ENCODE measurements around the gene MAP2K7.
"Not testable (repeated sequence)": the region's sequence is repeated elsewhere in the genome, so short reads cannot be mapped to it uniquely, and the experiment has no call there.

MAP2K7 gene

GRCh38 chr19:7932276-7932929 is 28.7 kb downstream of the MAP2K7 start:
- FAIRE-seq: no peak

GRCh38 chr19:7932930-7933300 is 29.2 kb downstream of the MAP2K7 start:
- FAIRE-seq: no peak

- no peak for FAIRE-seq
Observed at GRCh38 chr19:7933411-7933810, 29.7 kb downstream of the MAP2K7 start.

- no peak for FAIRE-seq
Observed at GRCh38 chr19:7933828-7934725, 30.4 kb downstream of the MAP2K7 start.

GRCh38 chr19:7934766-7935165 is 31.1 kb downstream of the MAP2K7 start:
- no peak for FAIRE-seq

- no peak for FAIRE-seq
Observed at GRCh38 chr19:7940841-7941240, 37.2 kb downstream of the MAP2K7 start.

- no peak for FAIRE-seq
Observed at GRCh38 chr19:7941895-7942596, 38.4 kb downstream of the MAP2K7 start.

- no peak for FAIRE-seq
Observed at GRCh38 chr19:7942981-7943443, 39.3 kb downstream of the MAP2K7 start.

GRCh38 chr19:7943444-7944176 is 39.9 kb downstream of the MAP2K7 start, which contains the start of gene TIMM44:
TIMM44 (minus strand) TSS chr19:7943666; CDS start chr19:7943651, 15 bp downstream.
- peak; percentile 97 for FAIRE-seq

GRCh38 chr19:7944177-7944761 is 40.6 kb downstream of the MAP2K7 start:
- peak; percentile 80 for FAIRE-seq

- FAIRE-seq: no peak
Observed at GRCh38 chr19:7947939-7948338, 44.3 kb downstream of the MAP2K7 start.

GRCh38 chr19:7953060-7953459 is 49.4 kb downstream of the MAP2K7 start:
- no peak for FAIRE-seq

GRCh38 chr19:7953576-7953975 is 49.9 kb downstream of the MAP2K7 start:
- no peak for FAIRE-seq

GRCh38 chr19:7955696-7956095 is 52.0 kb downstream of the MAP2K7 start:
- FAIRE-seq: no peak

- FAIRE-seq: no peak
Observed at GRCh38 chr19:7959211-7959610, 55.5 kb downstream of the MAP2K7 start.

GRCh38 chr19:7961082-7961481 is 57.4 kb downstream of the MAP2K7 start:
- FAIRE-seq: not testable (repeated sequence)

GRCh38 chr19:7961920-7962626 is 58.4 kb downstream of the MAP2K7 start:
- FAIRE-seq: no peak

- no peak for FAIRE-seq
Observed at GRCh38 chr19:7962644-7963268, 59.1 kb downstream of the MAP2K7 start.

- FAIRE-seq: no peak
Observed at GRCh38 chr19:7963566-7963965, 59.9 kb downstream of the MAP2K7 start.

Data from TTC549 (cell line).